Suprapubic skin (tissue), 4 donors: Measurements from ENCODE around the gene AAK1. TPM values are rescaled to one million over a fixed set of nuclear protein-coding genes. Genes with fewer than 3 reads are reported as not detected.
A peak's percentile ranks its signal among the peaks of the same experiment; 100 is the strongest.

Source experiments
- DNase-seq, 2 donors: peaks; one replicate each; pipeline ENCODE4 v3.0.0-alpha.2; 2019; ENCODE audit warnings: low spot score in 2 of 2
- H3K27ac ChIP-seq: fragments of 200-600 bp; sonication (generic); one replicate; pipeline ENCODE4 v1.5.1; 2019
- H3K27me3 ChIP-seq: fragments of 200-600 bp; sonication (generic); one replicate; pipeline ENCODE4 v1.5.1; 2019
- H3K36me3 ChIP-seq: fragments of 200-600 bp; sonication (generic); one replicate; pipeline ENCODE4 v1.5.1; 2019
- H3K4me1 ChIP-seq: fragments of 200-600 bp; sonication (generic); one replicate; pipeline ENCODE4 v1.5.1; 2019
- H3K4me3 ChIP-seq: fragments of 200-600 bp; sonication (generic); one replicate; pipeline ENCODE4 v1.5.1; 2019; ENCODE audit warnings: mild to moderate bottlenecking
- H3K9me3 ChIP-seq: fragments of 200-600 bp; sonication (generic); one replicate; pipeline ENCODE4 v1.5.1; 2019
- CTCF ChIP-seq, 2 donors: fragments of 200-600 bp in 1 of 2; fragments of 450-650 bp in 1 of 2; sonication (generic) in 1 of 2; IDR thresholded peaks; one replicate each; pipeline ENCODE4 v1.5.1; 2016 to 2019; ENCODE audit warnings: antibody characterized with exemption in 2 of 2, mild to moderate bottlenecking in 1 of 2, moderate library complexity in 1 of 2
- EP300 ChIP-seq: sonication (generic); formaldehyde crosslinking; IDR thresholded peaks from one replicate; pipeline ENCODE4 v1.6.1; 2017; ENCODE audit warnings: antibody characterized with exemption
- POLR2A ChIP-seq, 2 donors: fragments of 450-650 bp; IDR thresholded peaks; one replicate each; pipeline ENCODE4 v1.6.1; 2017; ENCODE audit warnings: antibody characterized with exemption in 2 of 2, mild to moderate bottlenecking in 2 of 2, moderate library complexity in 2 of 2
- POLR2AphosphoS5 ChIP-seq, 3 donors: sonication (generic); formaldehyde crosslinking; IDR thresholded peaks; one replicate each; pipeline ENCODE4 v1.6.1; 2017; ENCODE audit warnings: antibody characterized with exemption in 3 of 3
- WGBS: methylation state at CpG from one replicate; pipeline ENCODE4 v1.1.5; 2018; 5-methylcytosine and 5-hydroxymethylcytosine counted together
- total RNA-seq, 4 donors: library from RNA; depleted of rRNA; stranded (reverse); fragments of >200 nt; gene quantifications; one replicate each; pipeline ENCODE4 v1.1.0, GENCODE V29; 2016

Gene AAK1
- total RNA-seq = 10 to 100 TPM; 26.4 to 48.4 (median 32.7) TPM

GRCh38 chr2:69643602-69644505 is at the start of gene AAK1:
Gene AAK1, minus strand, starts transcription at chr2:69643739. Its CDS starts 699 bp downstream, at chr2:69643040.
- H3K9me3 ChIP-seq = no peaks in the 10 kb centered on the region
- peak in 2 of 3 donors; percentile 75 to 77 for TF ChIP-seq POLR2AphosphoS5 (IDR thresholded peaks at IDR 0.05)
- no peak for TF ChIP-seq EP300
- peak in 1 of 2 donors; percentile 10 for TF ChIP-seq POLR2A (IDR thresholded peaks at IDR 0.05)
- no peak for TF ChIP-seq CTCF (IDR thresholded peaks at IDR 0.05)
- H3K4me1 ChIP-seq = peaks cover 59% of the 10 kb centered on the region
- peak within 1 kb of the TSS; percentile 72 for H3K4me3 ChIP-seq
- DNase-seq = peak; percentile 92 to 93
- 0% methylated on average over 15 of the region's 81 CpGs for WGBS
- H3K27ac ChIP-seq = peak within 1 kb of the TSS; percentile 93
- H3K27me3 ChIP-seq = no peaks in the 10 kb centered on the region
- H3K36me3 ChIP-seq = no peaks in the 10 kb centered on the region

GRCh38 chr2:69692424-69692823 is 48.9 kb upstream of the AAK1 start:
- no peak overlapping the region for H3K27ac ChIP-seq
- H3K4me1 ChIP-seq = peaks cover 3% of the 10 kb centered on the region
- DNase-seq = no peak
- TF ChIP-seq POLR2A (IDR thresholded peaks at IDR 0.05) = no peak
- no peak for TF ChIP-seq CTCF (IDR thresholded peaks at IDR 0.05)
- no peak for TF ChIP-seq POLR2AphosphoS5 (IDR thresholded peaks at IDR 0.05)
- no peak for TF ChIP-seq EP300
- no peaks in the 10 kb centered on the region for H3K27me3 ChIP-seq
- H3K9me3 ChIP-seq = no peaks in the 10 kb centered on the region
- 96% methylated on average over 2 of the region's 2 CpGs for WGBS
- no peak overlapping the region for H3K4me3 ChIP-seq
- no peaks in the 10 kb centered on the region for H3K36me3 ChIP-seq

GRCh38 chr2:69689969-69690368 is 46.4 kb upstream of the AAK1 start:
- DNase-seq = no peak
- H3K27ac ChIP-seq = no peak overlapping the region
- TF ChIP-seq CTCF (IDR thresholded peaks at IDR 0.05) (no peak), POLR2AphosphoS5 (IDR thresholded peaks at IDR 0.05) (no peak), EP300 (no peak), POLR2A (IDR thresholded peaks at IDR 0.05) (no peak)
- WGBS = 99% methylated on average over 2 of the region's 2 CpGs
- H3K4me3 ChIP-seq = no peak overlapping the region
- H3K27me3 ChIP-seq = no peaks in the 10 kb centered on the region
- H3K9me3 ChIP-seq = no peaks in the 10 kb centered on the region
- H3K36me3 ChIP-seq = no peaks in the 10 kb centered on the region
- H3K4me1 ChIP-seq = peaks cover 20% of the 10 kb centered on the region

- Histone ChIP-seq H3K27ac (no peak overlapping the region), H3K27me3 (no peaks in the 10 kb centered on the region)
Observed at GRCh38 chr2:69689466-69689865, 45.9 kb upstream of the AAK1 start.

More at GRCh38 chr2:69689466-69689865, 45.9 kb upstream of the AAK1 start:
- no peaks in the 10 kb centered on the region for H3K36me3 ChIP-seq
- TF ChIP-seq EP300 (no peak), CTCF (IDR thresholded peaks at IDR 0.05) (no peak), POLR2AphosphoS5 (IDR thresholded peaks at IDR 0.05) (no peak), POLR2A (IDR thresholded peaks at IDR 0.05) (no peak)
- H3K4me1 ChIP-seq = peaks cover 22% of the 10 kb centered on the region
- no peak overlapping the region for H3K4me3 ChIP-seq
- 80% methylated on average over 3 of the region's 3 CpGs for WGBS
- no peak for DNase-seq
- H3K9me3 ChIP-seq = no peaks in the 10 kb centered on the region
